Stomach (tissue), 4 donors: ENCODE results near the gene SETD6.

Source experiments
- EP300 ChIP-seq: sonication (generic); formaldehyde crosslinking; IDR thresholded peaks from one replicate; pipeline ENCODE4 v1.6.1; 2017; ENCODE audit warnings: antibody characterized with exemption
- POLR2A ChIP-seq, 4 donors: fragments of 450-650 bp; IDR thresholded peaks; one replicate each; pipeline ENCODE4 v1.6.1; 2016; ENCODE audit warnings: antibody characterized with exemption in 4 of 4, control low read depth in 2 of 4, mild to moderate bottlenecking in 1 of 4, moderate library complexity in 1 of 4
- POLR2AphosphoS5 ChIP-seq, 3 donors: sonication (generic); formaldehyde crosslinking; IDR thresholded peaks; one replicate each; pipeline ENCODE4 v1.6.1; 2016; ENCODE audit warnings: antibody characterized with exemption in 3 of 3
- TF ChIP-seq, protein P1 (sequence below), 7 experiments: fragments of 450-650 bp in 4 of 7; fragments of 200-600 bp in 3 of 7; sonication (generic) in 3 of 7; IDR thresholded peaks; one replicate each; pipeline ENCODE4 v1.5.1; 2016 to 2019; ENCODE audit warnings: antibody characterized with exemption in 7 of 7, control low read depth in 2 of 7, mild to moderate bottlenecking in 1 of 7

DNA sequence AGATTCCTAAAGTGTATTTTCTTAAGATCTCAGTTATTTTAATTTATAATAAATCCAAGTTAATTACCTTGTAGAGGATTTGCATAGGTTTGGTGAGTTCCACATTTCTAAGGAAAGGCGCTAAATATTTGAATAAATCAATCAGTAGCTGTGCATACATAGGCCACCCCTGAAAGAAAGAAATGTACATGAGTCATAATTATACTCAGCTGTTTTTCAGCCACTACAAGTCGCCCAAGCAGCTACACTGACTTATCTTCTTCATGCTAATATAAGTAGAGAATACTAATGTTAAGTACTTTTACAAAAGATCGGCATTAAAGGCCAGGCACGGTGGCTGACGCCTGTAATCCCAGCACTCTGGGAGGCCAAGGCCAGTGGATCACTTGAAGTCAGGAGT, 14.9 kb downstream of the SETD6 start:
- TF ChIP-seq, protein P1, sequence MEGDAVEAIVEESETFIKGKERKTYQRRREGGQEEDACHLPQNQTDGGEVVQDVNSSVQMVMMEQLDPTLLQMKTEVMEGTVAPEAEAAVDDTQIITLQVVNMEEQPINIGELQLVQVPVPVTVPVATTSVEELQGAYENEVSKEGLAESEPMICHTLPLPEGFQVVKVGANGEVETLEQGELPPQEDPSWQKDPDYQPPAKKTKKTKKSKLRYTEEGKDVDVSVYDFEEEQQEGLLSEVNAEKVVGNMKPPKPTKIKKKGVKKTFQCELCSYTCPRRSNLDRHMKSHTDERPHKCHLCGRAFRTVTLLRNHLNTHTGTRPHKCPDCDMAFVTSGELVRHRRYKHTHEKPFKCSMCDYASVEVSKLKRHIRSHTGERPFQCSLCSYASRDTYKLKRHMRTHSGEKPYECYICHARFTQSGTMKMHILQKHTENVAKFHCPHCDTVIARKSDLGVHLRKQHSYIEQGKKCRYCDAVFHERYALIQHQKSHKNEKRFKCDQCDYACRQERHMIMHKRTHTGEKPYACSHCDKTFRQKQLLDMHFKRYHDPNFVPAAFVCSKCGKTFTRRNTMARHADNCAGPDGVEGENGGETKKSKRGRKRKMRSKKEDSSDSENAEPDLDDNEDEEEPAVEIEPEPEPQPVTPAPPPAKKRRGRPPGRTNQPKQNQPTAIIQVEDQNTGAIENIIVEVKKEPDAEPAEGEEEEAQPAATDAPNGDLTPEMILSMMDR (IDR thresholded peaks at IDR 0.05): no peak
- TF ChIP-seq POLR2A (IDR thresholded peaks at IDR 0.05): no peak
- TF ChIP-seq EP300: no peak
- no peak for TF ChIP-seq POLR2AphosphoS5 (IDR thresholded peaks at IDR 0.05)
